HCT116 (cell line): ENCODE results near the gene SHISA6. TPM values are rescaled to one million over a fixed set of nuclear protein-coding genes. Genes with fewer than 3 reads are reported as not detected.

Source experiments
- ATAC-seq: fragments of 200-7000 bp; cut with Tn5 transposase; 2 replicates; pipeline ENCODE4 v1.9.1; 2020; ENCODE audit warnings: mild to moderate bottlenecking, moderate library complexity
- BruUV-seq: library from RNA; stranded (reverse); fragments of 400-500 nt; replicated peaks from 2 replicates; lab custom pipeline; 2021; lab: Mats Ljungman, UMichigan
- CTCF ChIA-PET: fragments of 300-600 bp; sonication (Branson Sonifier 250); formaldehyde crosslinking; loops from one replicate; lab custom pipeline; 2021; ENCODE audit warnings: antibody characterized with exemption; lab: Charles Lee
- POLR2A ChIA-PET: fragments of 300-600, 350-600 bp; sonication (Branson Sonifier 250); formaldehyde crosslinking; loops from one replicate; lab custom pipeline; 2021; ENCODE audit warnings: antibody characterized with exemption; lab: Charles Lee
- RAD21 ChIA-PET, 2 experiments: fragments of 300-600 bp; sonication (Branson Sonifier 250); formaldehyde crosslinking; loops; one replicate each; lab custom pipeline; 2023; ENCODE audit warnings: low total read pairs in 2 of 2; ENCODE audit not compliant: uncharacterized antibody in 2 of 2, unreplicated experiment in 2 of 2, low non-redundant PET in 1 of 2; lab: Charles Lee
- DNase-seq: peaks from one replicate; pipeline ENCODE4 v3.0.0-alpha.2; 2010; ENCODE audit warnings: low read depth, low spot score
- H2AFZ ChIP-seq: fragments of 200-600 bp; shearing (Covaris generic), sonication (generic); 2 replicates; pipeline ENCODE4 v1.6.1; 2017; ENCODE audit warnings: low read depth, mixed run types, mixed read lengths, antibody characterized with exemption, low read length; ENCODE audit not compliant: poor library complexity, severe bottlenecking
- H3K27ac ChIP-seq: 2 replicates; pipeline ENCODE4 v1.5.1; 2012; ENCODE audit warnings: low read depth, low read length
- H3K27me3 ChIP-seq: fragments of 200-600 bp; sonication (generic); 2 replicates; pipeline ENCODE4 v1.6.1; 2016; ENCODE audit warnings: mixed run types, low read length, mixed read lengths; ENCODE audit not compliant: insufficient read depth
- H3K36me3 ChIP-seq, 2 experiments: fragments of 200-500 bp in 1 of 2; fragments of 200-600 bp in 1 of 2; sonication (Bioruptor generic) in 1 of 2; sonication (generic) in 1 of 2; 2 replicates each; pipeline versions ENCODE4 v1.5.1 to v1.6.1; 2014 to 2016; ENCODE audit warnings: low read length in 2 of 2, inconsistent platforms in 1 of 2, mixed read lengths in 1 of 2, mixed run types in 1 of 2; ENCODE audit not compliant: insufficient read depth in 2 of 2, control insufficient read depth in 1 of 2
- H3K4me1 ChIP-seq, 2 experiments: fragments of 200-600 bp in 1 of 2; sonication (generic) in 1 of 2; 2 replicates each; pipeline versions ENCODE4 v1.5.1 to v1.6.1; 2012 to 2017; ENCODE audit warnings: low read length in 2 of 2, inconsistent platforms in 1 of 2, mild to moderate bottlenecking in 1 of 2, mixed read lengths in 1 of 2, mixed run types in 1 of 2, moderate library complexity in 1 of 2; ENCODE audit not compliant: insufficient read depth in 2 of 2, control insufficient read depth in 1 of 2
- H3K4me2 ChIP-seq: fragments of 200-600 bp; sonication (generic); 2 replicates; pipeline ENCODE4 v1.6.1; 2017; ENCODE audit warnings: mixed run types, low read length, mixed read lengths
- H3K4me3 ChIP-seq, 2 experiments: fragments of 200-600 bp in 1 of 2; sonication (generic) in 1 of 2; replicated peaks in 1 of 2; 2 replicates each; pipeline ENCODE4 v1.5.1; 2011 to 2016; ENCODE audit warnings: low read length in 2 of 2, control low read depth in 1 of 2, low read depth in 1 of 2, mild to moderate bottlenecking in 1 of 2, mixed read lengths in 1 of 2, mixed run types in 1 of 2
- H3K79me2 ChIP-seq: fragments of 200-600 bp; sonication (generic); 2 replicates; pipeline ENCODE4 v1.6.1; 2017; ENCODE audit warnings: mild to moderate bottlenecking, mixed run types, low read length, moderate library complexity, mixed read lengths; ENCODE audit not compliant: insufficient read depth
- H3K9ac ChIP-seq: fragments of 200-600 bp; sonication (generic); 2 replicates; pipeline ENCODE4 v1.6.1; 2016; ENCODE audit warnings: low read length, mixed read lengths
- H3K9me2 ChIP-seq: fragments of 200-600 bp; sonication (generic), shearing (Covaris generic); 2 replicates; pipeline ENCODE4 v1.6.1; 2017; ENCODE audit warnings: mixed run types, mild to moderate bottlenecking, moderate library complexity; ENCODE audit not compliant: insufficient read depth
- H3K9me3 ChIP-seq, 2 experiments: fragments of 200-500 bp in 1 of 2; fragments of 200-600 bp in 1 of 2; sonication (Bioruptor generic) in 1 of 2; sonication (generic) in 1 of 2; 2 replicates each; pipeline ENCODE4 v1.6.1; 2014 to 2017; ENCODE audit warnings: low read length in 2 of 2, mixed read lengths in 2 of 2, inconsistent platforms in 1 of 2, low read depth in 1 of 2, mild to moderate bottlenecking in 1 of 2, mixed run types in 1 of 2, moderate library complexity in 1 of 2; ENCODE audit not compliant: control insufficient read depth in 1 of 2, insufficient read depth in 1 of 2
- H4K20me1 ChIP-seq: fragments of 200-600 bp; sonication (generic), shearing (Covaris generic); 2 replicates; pipeline ENCODE4 v1.6.1; 2017; ENCODE audit warnings: mixed run types, mild to moderate bottlenecking, moderate library complexity; ENCODE audit not compliant: insufficient read depth
- CBX3 ChIP-seq: IDR thresholded peaks from 2 replicates; pipeline ENCODE4 v1.6.1; 2012; ENCODE audit warnings: low read depth
- CEBPB ChIP-seq: IDR thresholded peaks from 2 replicates; pipeline ENCODE4 v1.6.1; 2012; ENCODE audit warnings: low read depth
- EGR1 ChIP-seq: IDR thresholded peaks from 2 replicates; pipeline ENCODE4 v1.6.1; 2012; ENCODE audit warnings: low read depth
- ELF1 ChIP-seq: IDR thresholded peaks from 2 replicates; pipeline ENCODE4 v1.6.1; 2012; ENCODE audit warnings: low read depth, borderline replicate concordance
- EZH2 ChIP-seq: fragments of 200-600 bp; sonication (generic); IDR thresholded peaks from 2 replicates; pipeline ENCODE4 v1.6.1; 2017; ENCODE audit warnings: antibody characterized with exemption, mixed run types
- FOSL1 ChIP-seq: IDR thresholded peaks from 2 replicates; pipeline ENCODE4 v1.6.1; 2012; ENCODE audit warnings: low read depth
- MAX ChIP-seq: IDR thresholded peaks from 2 replicates; pipeline ENCODE4 v1.6.1; 2012
- POLR2A ChIP-seq: IDR thresholded peaks from 2 replicates; pipeline ENCODE4 v1.7.0; 2011; ENCODE audit warnings: borderline replicate concordance; ENCODE audit not compliant: insufficient read depth, insufficient read length; ENCODE audit errors: extremely low read depth
- REST ChIP-seq: IDR thresholded peaks from 2 replicates; pipeline ENCODE4 v1.6.1; 2012; ENCODE audit warnings: low read depth
- SIN3A ChIP-seq: IDR thresholded peaks from 2 replicates; pipeline ENCODE4 v1.6.1; 2012; ENCODE audit warnings: low read depth
- SP1 ChIP-seq: IDR thresholded peaks from 2 replicates; pipeline ENCODE4 v1.6.1; 2012; ENCODE audit warnings: low read depth
- TCF7L2 ChIP-seq: IDR thresholded peaks from 2 replicates; pipeline ENCODE4 v1.7.0; 2011; ENCODE audit warnings: borderline replicate concordance, inconsistent platforms; ENCODE audit not compliant: insufficient read depth, insufficient read length; ENCODE audit errors: extremely low read depth
- YY1 ChIP-seq: IDR thresholded peaks from 2 replicates; pipeline ENCODE4 v1.6.1; 2011; ENCODE audit warnings: low read length, low read depth, moderate library complexity, mild to moderate bottlenecking; ENCODE audit not compliant: insufficient replicate concordance; ENCODE audit errors: extremely low read depth
- ZBTB33 ChIP-seq: IDR thresholded peaks from 2 replicates; pipeline ENCODE4 v1.6.1; 2011; ENCODE audit warnings: mild to moderate bottlenecking, low read length, moderate library complexity; ENCODE audit not compliant: insufficient replicate concordance; ENCODE audit errors: extremely low read depth
- ZFX ChIP-seq: fragments of 450-650 bp; IDR thresholded peaks from 2 replicates; pipeline ENCODE4 v1.6.1; 2017
- ZNF274 ChIP-seq: fragments of 200-500 bp; sonication (Bioruptor generic); IDR thresholded peaks from 2 replicates; pipeline ENCODE4 v1.6.1; 2014; ENCODE audit warnings: mild to moderate bottlenecking, low read depth, low read length, inconsistent platforms
- intact Hi-C: fragments of 100-400 bp; cut with micrococcal nuclease; formaldehyde crosslinking; loops from 2 replicates; pipeline ENCODE4 v1.10.0; 2022
- total RNA-seq: library from RNA; stranded (reverse); gene quantifications from one replicate; pipeline ENCODE4 v1.2.1, GENCODE V29; 2021; ENCODE audit not compliant: unreplicated experiment

SHISA6 gene
- total RNA-seq, 1 experiment from 2014 or later, result not detected

DNA sequence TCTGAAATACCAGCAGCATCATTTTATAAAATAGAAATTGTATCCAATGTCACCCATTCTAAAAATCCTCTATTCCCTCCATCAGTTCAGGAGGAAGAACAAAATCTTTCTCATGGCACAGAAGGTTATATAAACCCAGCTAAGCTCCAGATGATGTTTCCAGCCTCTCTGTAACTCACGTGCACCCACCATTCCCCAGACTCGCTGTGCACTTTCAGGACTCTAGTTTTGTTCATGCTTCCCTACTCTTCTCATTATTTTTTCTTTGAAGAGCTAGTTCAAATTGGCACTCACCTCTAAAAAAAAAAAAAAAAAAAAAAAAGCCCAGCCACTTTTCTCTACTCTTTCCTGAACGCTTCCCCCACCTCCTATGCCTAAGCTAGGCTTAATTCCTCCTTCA, 36.0 kb upstream of the SHISA6 start:
- Histone ChIP-seq H3K4me2 (no peak overlapping the region), H3K79me2 (no peaks in the 10 kb centered on the region), H3K36me3 (no peaks in the 10 kb centered on the region), H4K20me1 (no peaks in the 10 kb centered on the region), H3K4me1 (no peaks in the 10 kb centered on the region), H3K27me3 (no peaks in the 10 kb centered on the region), H3K9ac (no peak overlapping the region), H3K27ac (no peak overlapping the region), H3K9me2 (no peaks in the 10 kb centered on the region), H3K9me3 (peaks cover 0 to 30% of the 10 kb centered on the region in 2 experiments; a peak in 2 of 4 replicates), H3K4me3 (no peak overlapping the region), H2AFZ (no peak overlapping the region)
- no peak for DNase-seq
- intact Hi-C loops, result no loop called here
- ChIA-PET POLR2A (no interaction called here), CTCF (no interaction called here), RAD21 (interaction anchor here in 1 of 2 experiments (0.6 kb wide), 1 partner anchor 192 kb away, joined by 3 read pairs; no protein-coding TSS in a partner anchor)
- TF ChIP-seq POLR2A (no peak), ZNF274 (no peak), EGR1 (no peak), EZH2 (no peak), SP1 (no peak), REST (no peak), ELF1 (no peak), ZFX (no peak), SIN3A (no peak), TCF7L2 (no peak), YY1 (no peak), CBX3 (no peak), ZBTB33 (no peak), CEBPB (no peak), MAX (no peak), FOSL1 (no peak)
- ATAC-seq, result no peak
- no TSS peak for BruUV-seq
